H9 (cell line): ENCODE measurements around the gene DUS2. TPM values are rescaled to one million over a fixed set of nuclear protein-coding genes. Genes with fewer than 3 reads are reported as not detected.

Source experiments
- DNase-seq: peaks from one replicate; pipeline ENCODE4 v3.0.0-alpha.2; 2017
- H2AFZ ChIP-seq: one replicate; pipeline ENCODE4 v1.6.1; 2013; ENCODE audit warnings: mild to moderate bottlenecking, low read length, control low read depth, moderate library complexity
- H2AK5ac ChIP-seq: 2 replicates; pipeline ENCODE4 v1.6.1; 2013; ENCODE audit warnings: low read length, control low read depth, mixed read lengths; ENCODE audit not compliant: insufficient read length
- H2BK120ac ChIP-seq: one replicate; pipeline ENCODE4 v1.6.1; 2013; ENCODE audit warnings: low read depth, mild to moderate bottlenecking, low read length, control low read depth, inconsistent platforms; ENCODE audit not compliant: poor library complexity, severe bottlenecking
- H2BK12ac ChIP-seq: 2 replicates; pipeline ENCODE4 v1.6.1; 2013; ENCODE audit warnings: low read length, control low read depth, mixed read lengths, low read depth; ENCODE audit not compliant: insufficient read length
- H2BK15ac ChIP-seq: 2 replicates; pipeline ENCODE4 v1.6.1; 2013; ENCODE audit warnings: low read depth, low read length, control low read depth
- H2BK20ac ChIP-seq: one replicate; pipeline ENCODE4 v1.6.1; 2013; ENCODE audit warnings: low read depth, mild to moderate bottlenecking, low read length, control low read depth, inconsistent platforms; ENCODE audit not compliant: poor library complexity, severe bottlenecking
- H2BK5ac ChIP-seq: 2 replicates; pipeline ENCODE4 v1.6.1; 2013; ENCODE audit warnings: low read length, control low read depth, mixed read lengths; ENCODE audit not compliant: insufficient read length
- H3K14ac ChIP-seq: 2 replicates; pipeline ENCODE4 v1.6.1; 2013; ENCODE audit warnings: low read length, control low read depth; ENCODE audit not compliant: insufficient read depth
- H3K18ac ChIP-seq: 2 replicates; pipeline ENCODE4 v1.6.1; 2013; ENCODE audit warnings: low read depth, mild to moderate bottlenecking, mixed read lengths, low read length, control low read depth; ENCODE audit not compliant: insufficient read length
- H3K23ac ChIP-seq: 2 replicates; pipeline ENCODE4 v1.6.1; 2013; ENCODE audit warnings: low read length, control low read depth, mixed read lengths, low read depth; ENCODE audit not compliant: insufficient read length
- H3K23me2 ChIP-seq: 2 replicates; pipeline ENCODE4 v1.6.1; 2013; ENCODE audit warnings: low read depth, mild to moderate bottlenecking, mixed read lengths, low read length, control low read depth; ENCODE audit not compliant: insufficient read length, poor library complexity, severe bottlenecking
- H3K27ac ChIP-seq: 2 replicates; pipeline ENCODE4 v1.5.1; 2013; ENCODE audit warnings: low read length, control low read depth, mixed read lengths, low read depth; ENCODE audit not compliant: insufficient read length
- H3K27me3 ChIP-seq: 2 replicates; pipeline ENCODE4 v1.6.1; 2013; ENCODE audit warnings: low read length, control low read depth, inconsistent platforms; ENCODE audit not compliant: insufficient read depth
- H3K4ac ChIP-seq: 2 replicates; pipeline ENCODE4 v1.6.1; 2013; ENCODE audit warnings: low read depth, mild to moderate bottlenecking, control low read depth, inconsistent platforms, low read length, moderate library complexity
- H3K4me1 ChIP-seq: 2 replicates; pipeline ENCODE4 v1.6.1; 2013; ENCODE audit warnings: low read length, control low read depth, inconsistent platforms; ENCODE audit not compliant: insufficient read depth
- H3K4me2 ChIP-seq: 2 replicates; pipeline ENCODE4 v1.6.1; 2013; ENCODE audit warnings: low read length, control low read depth, mixed read lengths; ENCODE audit not compliant: insufficient read length, insufficient read depth
- H3K56ac ChIP-seq: 2 replicates; pipeline ENCODE4 v1.6.1; 2013; ENCODE audit warnings: low read depth, mild to moderate bottlenecking, mixed read lengths, low read length, control low read depth; ENCODE audit not compliant: insufficient read length
- H3K79me1 ChIP-seq: 2 replicates; pipeline ENCODE4 v1.6.1; 2013; ENCODE audit warnings: low read depth, mild to moderate bottlenecking, moderate library complexity, low read length, control low read depth, inconsistent platforms; ENCODE audit not compliant: insufficient read depth, poor library complexity, severe bottlenecking
- H3K79me2 ChIP-seq: 2 replicates; pipeline ENCODE4 v1.6.1; 2013; ENCODE audit warnings: low read length, control low read depth, inconsistent platforms; ENCODE audit not compliant: insufficient read depth
- H3K9ac ChIP-seq: 2 replicates; pipeline ENCODE4 v1.6.1; 2013; ENCODE audit warnings: low read length, control low read depth, mixed read lengths; ENCODE audit not compliant: insufficient read length; ENCODE audit errors: extremely low read depth
- H3K9me3 ChIP-seq: one replicate; pipeline ENCODE4 v1.6.1; 2013; ENCODE audit warnings: low read depth, low read length, inconsistent platforms; ENCODE audit not compliant: control insufficient read depth
- H3T11ph ChIP-seq: one replicate; pipeline ENCODE4 v1.6.1; 2013; ENCODE audit warnings: mild to moderate bottlenecking, low read length, control low read depth, inconsistent platforms
- H4K20me1 ChIP-seq: one replicate; pipeline ENCODE4 v1.6.1; 2013; ENCODE audit not compliant: control insufficient read depth, insufficient read length, insufficient read depth
- H4K5ac ChIP-seq: 2 replicates; pipeline ENCODE4 v1.6.1; 2013; ENCODE audit warnings: low read depth, mild to moderate bottlenecking, mixed read lengths, low read length, control low read depth; ENCODE audit not compliant: insufficient read length
- H4K8ac ChIP-seq: replicated peaks from 2 replicates; pipeline ENCODE4 v1.6.1; 2013; ENCODE audit warnings: low read length, control low read depth, mixed read lengths, low read depth; ENCODE audit not compliant: insufficient read length
- H4K91ac ChIP-seq: 2 replicates; pipeline ENCODE4 v1.6.1; 2013; ENCODE audit warnings: low read depth, mild to moderate bottlenecking, moderate library complexity, mixed read lengths, low read length, control low read depth; ENCODE audit not compliant: insufficient read length
- H3K27ac Mint-ChIP-seq, 3 experiments: 2 replicates in 2 of 3; 3 replicates in 1 of 3; pipeline ENCODE4 v1.8.0; 2020 to 2021; ENCODE audit warnings: mixed read lengths in 3 of 3, mild to moderate bottlenecking in 1 of 3, moderate library complexity in 1 of 3
- H3K27me3 Mint-ChIP-seq: 2 replicates; pipeline ENCODE4 v1.8.0; 2021; ENCODE audit warnings: low read depth, mild to moderate bottlenecking, moderate library complexity, mixed read lengths
- H3K36me3 Mint-ChIP-seq, 3 experiments: 2 replicates in 2 of 3; 3 replicates in 1 of 3; pipeline ENCODE4 v1.8.0; 2020 to 2021; ENCODE audit warnings: low read depth in 3 of 3, mixed read lengths in 3 of 3; ENCODE audit not compliant: insufficient read depth in 1 of 3
- H3K4me1 Mint-ChIP-seq, 2 experiments: 2 replicates each; pipeline ENCODE4 v1.8.0; 2020; ENCODE audit warnings: mixed read lengths in 2 of 2
- H3K4me3 Mint-ChIP-seq, 2 experiments: 2 replicates in 1 of 2; 3 replicates in 1 of 2; pipeline ENCODE4 v1.8.0; 2020 to 2021; ENCODE audit warnings: mild to moderate bottlenecking in 2 of 2, mixed read lengths in 2 of 2, moderate library complexity in 1 of 2
- H3K9me3 Mint-ChIP-seq, 2 experiments: 2 replicates in 1 of 2; 3 replicates in 1 of 2; pipeline ENCODE4 v1.8.0; 2020; ENCODE audit warnings: mild to moderate bottlenecking in 2 of 2, mixed read lengths in 2 of 2, moderate library complexity in 1 of 2
- CTCF ChIP-seq: fragments of 200-600 bp; sonication (generic); conservative IDR thresholded peaks from 3 replicates; pipeline ENCODE4 v1.8.0; 2021; ENCODE audit warnings: antibody characterized with exemption, mild to moderate bottlenecking
- WGBS: extraction: QIAGEN DNeasy Blood & Tissue Kit; methylation state at CpG from one replicate; pipeline ENCODE4 v1.1.7; 2013; ENCODE audit warnings: missing lambda C conversion rate, low lambda C conversion rate, mixed read lengths; ENCODE audit not compliant: insufficient read length; ENCODE audit errors: extremely low coverage; 5-methylcytosine and 5-hydroxymethylcytosine counted together
- total RNA-seq: library from RNA; stranded (reverse); gene quantifications from 2 replicates; pipeline ENCODE4 v1.2.1, GENCODE V29; 2021

The DUS2 gene
- total RNA-seq, 1 experiment from 2014 or later = 28.5 TPM

- Histone ChIP-seq H3K4me1 (peaks cover 2% of the 10 kb centered on the region; the same call in 1 of the 2 replicates), H3T11ph (no peak overlapping the region), H4K5ac (no peak overlapping the region), H3K9me3 (no peaks in the 10 kb centered on the region), H3K23me2 (no peaks in the 10 kb centered on the region), H2BK20ac (no peak overlapping the region), H3K79me2 (no peaks in the 10 kb centered on the region), H3K18ac (no peak overlapping the region), H3K27ac (no peak overlapping the region), H3K27me3 (no peaks in the 10 kb centered on the region; the same call in 1 of the 2 replicates), H2BK12ac (no peak overlapping the region), H3K23ac (no peak overlapping the region), H2AK5ac (no peak overlapping the region), H3K4ac (no peak overlapping the region), H4K20me1 (no peaks in the 10 kb centered on the region), H2BK5ac (no peak overlapping the region), H3K14ac (no peak overlapping the region), H3K9ac (no peak overlapping the region), H3K56ac (no peak overlapping the region), H2BK120ac (no peak overlapping the region), H4K8ac (no peak overlapping the region), H3K79me1 (no peaks in the 10 kb centered on the region), H4K91ac (no peak overlapping the region), H2AFZ (no peak overlapping the region), H3K4me2 (no peak overlapping the region), H2BK15ac (no peak overlapping the region)
- peaks cover 10% of the 10 kb centered on the region for H3K27me3 Mint-ChIP-seq
- peaks cover 6 to 8% of the 10 kb centered on the region in 2 experiments for H3K4me1 Mint-ChIP-seq
- H3K9me3 Mint-ChIP-seq = no peaks in the 10 kb centered on the region
- no peak for TF ChIP-seq CTCF
- no peaks in the 10 kb centered on the region for H3K36me3 Mint-ChIP-seq
- DNase-seq = no peak
- peak overlapping the region in 1 of 3 experiments; percentile 52; a peak in 1 of 7 replicates for H3K27ac Mint-ChIP-seq
- no peak overlapping the region for H3K4me3 Mint-ChIP-seq
- WGBS = no CpG with 5 or more reads among the region's 49 CpGs
These were observed 40.9 kb upstream of the DUS2 start for GRCh38 chr16:67982011-67982696.
